ENCODE data around the gene USP27X.

USP27X gene

GRCh38 chrX:49892542-49892941, 13.3 kb downstream of the USP27X start:
- TF ChIP-seq CTCF (IDR thresholded peaks at IDR 0.05): no peak

GRCh38 chrX:49896951-49897350, 17.7 kb downstream of the USP27X start:
- no peak for TF ChIP-seq CTCF (IDR thresholded peaks at IDR 0.05)

- no peak for TF ChIP-seq CTCF (IDR thresholded peaks at IDR 0.05)
Observed at GRCh38 chrX:49901048-49901447, 21.8 kb downstream of the USP27X start.

GRCh38 chrX:49910344-49910743, 31.1 kb downstream of the USP27X start:
- TF ChIP-seq CTCF (IDR thresholded peaks at IDR 0.05): no peak

GRCh38 chrX:49912086-49912485, 32.8 kb downstream of the USP27X start:
- TF ChIP-seq CTCF (IDR thresholded peaks at IDR 0.05): no peak

- TF ChIP-seq CTCF (IDR thresholded peaks at IDR 0.05): no peak
Observed at GRCh38 chrX:49912861-49913260, 33.6 kb downstream of the USP27X start.

GRCh38 chrX:49915361-49916222, 36.3 kb downstream of the USP27X start:
- peak; percentile 65 for TF ChIP-seq CTCF (IDR thresholded peaks at IDR 0.05)

All from LNCAP (cell line).